ENCODE results near the gene ERBB3. TPM values are rescaled to one million over a fixed set of nuclear protein-coding genes. Genes with fewer than 3 reads are reported as not detected.

Gene ERBB3
- total and polyA plus RNA-seq, 2 of the 8 experiments (the other 6 are each of a cell fraction or from before 2014, with no cell fraction given) = 33.9 to 52.4 TPM

- TF ChIP-seq CHD7 (IDR thresholded peaks at IDR 0.05; ENCODE audit: insufficient replicate concordance, low read length) (no peak), KDM4A (IDR thresholded peaks at IDR 0.05; ENCODE audit: low read depth, low read length, severe bottlenecking) (no peak), MAX (IDR thresholded peaks at IDR 0.05) (no peak), EZH2 (IDR thresholded peaks at IDR 0.05; ENCODE audit: low read depth, low read length, severe bottlenecking) (no peak), SP1 (IDR thresholded peaks at IDR 0.05; ENCODE audit: low read depth, low read length) (no peak), TBP (IDR thresholded peaks at IDR 0.05; ENCODE audit: low read depth, low read length) (no peak), SRF (IDR thresholded peaks at IDR 0.05; ENCODE audit: low read depth, low read length) (no peak)
These were observed 45.2 kb upstream of the ERBB3 start (continued) for GRCh38 chr12:56034586-56035332.

Measured in H1 (cell line).